NCI-H1694 (cell line): ENCODE data around the gene HNF1A.

Source experiments
- DNase-seq: peaks from one replicate; lab custom pipeline; 2025; lab: John Stamatoyannopoulos, UW

The HNF1A gene

DNA sequence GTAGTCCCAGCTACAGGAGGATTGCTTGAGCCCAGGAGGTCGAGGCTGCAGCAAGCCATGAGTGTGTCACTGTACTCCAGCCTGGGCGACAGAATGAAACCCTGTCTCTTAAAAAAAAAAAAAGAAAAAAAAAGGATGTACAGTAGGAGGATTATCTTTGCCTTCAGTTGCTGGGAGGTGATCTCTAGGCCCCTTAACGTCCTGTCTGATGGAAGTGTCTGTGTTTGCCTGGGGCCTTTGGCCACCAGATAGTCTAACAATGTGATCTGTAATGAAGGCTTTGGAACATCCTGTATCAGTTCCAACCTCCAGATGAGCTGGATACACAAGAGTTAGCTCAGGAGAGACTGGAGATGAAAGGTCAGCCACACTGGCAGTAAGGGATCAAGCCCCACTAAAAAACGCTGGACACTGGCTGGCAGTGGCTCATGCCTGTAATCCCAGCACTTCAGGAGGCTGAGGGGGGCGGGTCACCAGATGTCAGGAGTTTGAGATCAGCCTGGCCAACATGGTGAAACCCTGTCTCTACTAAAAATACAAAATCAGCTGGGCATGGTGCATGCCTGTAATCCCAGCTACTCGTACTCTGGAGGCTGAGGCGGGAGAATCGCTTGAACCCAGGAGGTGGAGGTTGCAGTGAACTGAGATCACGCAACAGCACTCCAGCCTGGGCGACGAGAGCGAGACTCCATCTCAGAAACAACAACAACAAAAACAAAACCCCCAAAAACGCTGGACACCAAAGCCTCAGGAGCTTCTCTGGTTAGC, 19.0 kb upstream of the HNF1A start:
- no peak for DNase-seq

DNA sequence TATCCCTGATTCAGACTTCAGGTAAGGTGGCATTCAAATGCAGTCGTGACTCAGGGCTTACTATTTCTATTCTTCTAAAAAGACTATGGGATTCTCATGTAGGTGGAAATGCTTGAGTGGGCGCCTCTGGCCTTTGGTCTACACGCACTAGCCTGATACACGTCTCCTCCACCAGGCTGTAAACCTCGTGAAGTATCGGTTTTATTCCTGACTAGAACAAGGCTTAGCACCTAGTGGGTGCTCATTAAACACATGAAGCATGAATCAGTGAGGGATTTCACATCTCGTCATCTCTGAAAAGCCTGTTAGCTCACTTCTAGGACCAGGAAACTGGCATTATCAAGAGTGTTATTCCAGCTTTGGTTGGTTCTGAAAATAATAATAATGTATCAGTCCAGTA, 17.7 kb upstream of the HNF1A start:
- DNase-seq, result no peak

DNA sequence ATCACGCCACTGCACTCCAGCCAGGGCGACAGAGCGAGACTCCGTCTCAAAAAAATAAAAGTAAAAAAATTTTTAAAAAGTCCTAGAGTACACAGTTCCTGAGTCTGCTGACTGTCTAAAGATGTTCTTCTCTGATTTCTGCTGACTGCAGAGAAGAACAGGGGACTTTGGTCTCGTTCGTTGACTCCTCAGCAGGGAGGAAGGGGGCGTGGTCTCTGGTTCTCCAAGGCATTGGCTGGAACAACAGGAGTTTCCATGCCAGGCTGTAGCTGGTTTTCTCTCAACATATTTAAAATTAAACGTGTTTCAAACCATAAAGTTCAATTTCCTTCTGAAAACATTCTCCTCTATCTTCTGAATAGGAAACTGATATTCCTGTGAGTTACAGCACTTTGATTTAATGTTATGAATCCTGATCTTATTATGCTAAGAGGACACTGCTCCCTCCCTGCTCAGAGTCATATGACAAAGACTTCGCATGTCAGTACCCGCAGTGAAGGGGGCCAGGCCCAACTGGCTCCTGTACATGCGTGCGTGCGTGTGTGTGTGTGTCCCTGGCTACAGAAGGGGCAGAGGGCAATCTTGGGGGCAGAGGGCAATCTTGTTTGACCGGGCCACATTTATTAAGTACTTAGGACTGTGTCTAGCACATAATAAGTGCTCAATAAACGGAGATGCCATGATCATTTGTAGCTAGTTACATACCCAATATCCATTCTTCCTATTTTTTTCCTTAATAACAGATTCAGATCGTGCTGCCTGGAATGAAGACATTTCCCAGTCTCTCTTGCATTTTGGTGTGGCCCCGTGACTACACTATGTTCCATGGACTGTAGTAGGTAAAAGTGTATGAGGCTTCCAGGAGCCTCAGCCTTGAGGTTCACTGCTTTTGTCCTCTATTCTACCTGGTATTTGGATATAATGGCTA, 16.5 kb upstream of the HNF1A start:
- no peak for DNase-seq

DNA sequence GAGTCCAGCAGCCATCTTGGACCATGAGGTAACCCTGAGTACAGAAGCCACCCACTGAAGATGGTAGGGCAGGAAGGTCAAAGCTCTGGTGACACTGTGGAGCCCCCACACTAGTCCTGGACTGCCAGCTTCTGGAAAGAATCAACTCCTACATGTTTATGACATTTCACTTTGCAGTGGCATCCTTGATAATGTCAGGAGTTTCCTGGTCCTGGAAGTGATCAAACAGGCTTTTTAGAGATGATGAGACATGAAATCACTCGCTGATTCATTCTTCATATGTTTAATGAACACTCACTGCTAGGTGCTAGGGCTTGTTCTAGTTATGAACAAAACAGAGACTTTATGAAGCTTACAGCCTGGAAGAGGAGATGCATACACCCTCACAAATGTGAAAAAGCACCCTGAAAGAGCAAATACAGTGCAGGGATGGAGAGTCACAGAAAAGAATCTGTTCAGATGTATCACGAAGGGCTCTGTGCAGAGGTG, 15.8 kb upstream of the HNF1A start:
- no peak for DNase-seq

DNA sequence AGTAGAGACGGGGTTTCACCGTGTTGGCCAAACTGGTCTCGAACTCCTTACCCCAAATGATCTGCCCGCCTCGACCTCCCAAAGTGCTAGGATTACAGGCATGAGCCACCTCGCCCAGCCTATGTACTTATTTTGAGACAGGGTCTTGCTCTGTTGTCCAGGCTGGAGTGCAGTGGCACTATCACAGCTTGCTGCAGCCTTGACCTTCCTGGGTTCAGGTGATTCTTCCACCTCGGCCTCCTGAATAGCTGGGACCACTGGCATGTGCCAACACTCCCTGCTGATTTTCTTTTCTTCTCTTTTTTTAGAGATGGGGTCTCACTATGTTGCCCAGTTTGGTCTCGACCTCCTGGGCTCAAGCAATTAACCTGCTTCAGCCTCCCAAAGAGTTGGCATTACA, 14.0 kb upstream of the HNF1A start:
- no peak for DNase-seq

DNA sequence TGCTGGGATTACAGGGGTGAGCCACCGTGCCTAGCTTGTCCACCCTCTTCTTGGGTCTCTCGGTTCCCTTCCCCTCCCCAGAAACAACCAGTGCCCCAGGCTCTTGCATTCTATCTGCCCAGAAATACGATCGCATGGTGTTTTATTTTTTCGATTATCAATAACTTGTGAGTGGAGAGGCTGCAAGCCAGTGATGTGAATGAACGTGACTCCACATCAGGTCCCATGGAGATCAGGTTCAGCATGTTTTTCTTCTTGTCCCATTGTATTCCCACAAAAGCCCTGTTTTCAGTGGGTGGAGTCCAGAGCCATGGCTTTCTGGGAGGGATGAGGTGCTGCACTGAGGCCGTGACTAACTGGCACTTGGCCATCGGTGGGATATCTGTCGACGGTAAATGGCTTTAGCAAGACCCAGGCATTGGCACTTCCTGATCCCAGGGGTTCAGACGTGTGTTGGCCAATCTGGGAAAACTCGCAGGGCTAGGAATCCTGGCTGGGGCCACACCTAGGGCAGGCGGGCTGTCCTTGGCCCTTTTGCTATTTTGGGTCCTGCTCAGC, 12.7 kb upstream of the HNF1A start:
- DNase-seq, result no peak

DNA sequence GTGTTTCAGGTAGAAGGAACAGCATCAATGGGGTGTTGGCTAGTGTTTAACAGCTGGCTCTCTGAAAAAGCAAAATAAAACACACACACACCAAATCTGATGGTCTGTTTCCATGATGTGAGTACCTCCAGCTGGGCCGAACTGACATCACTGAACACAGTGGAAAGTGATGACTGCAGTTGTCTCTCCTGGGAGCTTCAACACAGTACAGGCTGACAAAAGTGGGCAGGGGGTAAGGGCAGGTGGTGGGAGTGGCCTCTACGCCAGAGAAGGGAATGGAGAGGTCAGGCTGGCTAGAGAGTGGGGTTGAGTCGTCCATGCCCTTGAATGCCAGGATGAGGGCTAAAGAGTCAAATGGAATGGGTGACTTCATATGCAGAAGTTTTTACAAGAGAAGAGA, 8.0 kb upstream of the HNF1A start:
- DNase-seq, result no peak

DNA sequence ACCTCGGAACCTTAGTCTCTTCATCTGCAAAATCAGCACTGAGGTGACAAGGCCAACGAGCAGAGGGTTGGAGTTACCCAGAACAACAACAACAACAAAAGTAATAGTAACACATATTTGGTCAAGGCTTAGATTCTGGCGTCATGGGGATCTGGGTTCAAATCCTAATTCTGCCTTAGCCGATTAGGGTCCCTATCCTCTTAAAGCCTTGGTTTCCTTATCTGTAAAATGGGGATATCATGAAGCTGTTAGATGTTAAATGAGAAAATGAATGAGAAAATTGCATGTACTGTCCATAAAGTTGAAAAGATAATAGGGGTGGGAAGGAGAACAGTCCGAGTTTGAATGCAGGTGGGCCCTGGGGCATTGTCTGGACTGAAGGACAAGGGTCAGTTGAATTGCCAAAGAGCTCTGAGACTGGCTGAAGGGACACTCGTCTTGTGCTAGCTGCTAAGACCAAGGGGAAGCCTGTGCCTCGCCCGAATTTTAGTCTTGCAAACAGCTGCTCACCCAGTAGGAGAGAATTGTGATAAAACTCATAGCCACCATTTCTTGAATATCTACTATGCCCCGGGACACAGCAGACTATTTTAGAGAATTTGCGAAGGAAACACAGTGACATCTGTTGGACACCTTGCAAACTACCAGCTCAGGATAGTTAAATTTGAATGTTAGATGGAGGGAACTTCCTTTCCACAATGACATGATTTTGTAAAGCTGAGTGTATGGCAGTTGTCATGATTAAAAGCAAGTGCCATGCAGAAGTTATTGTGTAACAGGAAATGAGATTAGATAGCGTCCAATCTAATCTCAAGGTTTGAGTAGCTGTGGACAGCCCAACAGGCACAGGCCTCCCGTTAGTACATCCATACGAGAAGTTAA, 6.8 kb upstream of the HNF1A start:
- DNase-seq, result peak; percentile 51

DNA sequence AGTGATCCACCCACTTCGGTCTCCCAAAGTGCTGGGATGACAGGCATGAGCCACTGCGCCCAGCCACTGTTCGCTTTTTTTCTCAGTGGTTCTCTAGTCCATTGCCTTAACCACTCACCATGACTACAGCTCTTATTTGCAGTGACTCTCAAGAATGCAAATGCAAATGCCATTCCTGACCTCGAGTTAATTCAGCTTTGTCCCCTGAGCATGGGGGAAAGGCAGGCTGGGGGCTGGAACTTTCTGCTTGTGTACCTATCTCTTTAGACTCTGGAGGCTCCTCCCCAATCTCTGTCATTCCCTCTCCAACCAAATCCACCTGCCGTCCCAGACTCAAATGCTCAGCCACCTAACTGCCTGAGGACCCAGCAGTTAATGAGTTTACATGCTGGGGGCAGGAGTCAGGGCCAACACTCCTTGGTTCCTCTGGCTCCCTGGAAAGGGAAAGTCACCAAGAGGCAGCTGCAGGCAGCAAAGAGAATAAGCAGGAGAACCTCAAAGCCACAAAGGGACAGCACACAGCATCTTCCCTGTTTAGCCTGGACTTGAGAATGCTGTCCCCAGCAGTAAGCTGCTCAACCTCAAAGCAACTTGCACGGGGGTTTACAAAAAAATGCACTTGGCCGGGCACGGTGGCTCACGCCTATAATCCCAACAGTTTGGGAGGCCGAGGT, 5.3 kb upstream of the HNF1A start:
- DNase-seq, result no peak

DNA sequence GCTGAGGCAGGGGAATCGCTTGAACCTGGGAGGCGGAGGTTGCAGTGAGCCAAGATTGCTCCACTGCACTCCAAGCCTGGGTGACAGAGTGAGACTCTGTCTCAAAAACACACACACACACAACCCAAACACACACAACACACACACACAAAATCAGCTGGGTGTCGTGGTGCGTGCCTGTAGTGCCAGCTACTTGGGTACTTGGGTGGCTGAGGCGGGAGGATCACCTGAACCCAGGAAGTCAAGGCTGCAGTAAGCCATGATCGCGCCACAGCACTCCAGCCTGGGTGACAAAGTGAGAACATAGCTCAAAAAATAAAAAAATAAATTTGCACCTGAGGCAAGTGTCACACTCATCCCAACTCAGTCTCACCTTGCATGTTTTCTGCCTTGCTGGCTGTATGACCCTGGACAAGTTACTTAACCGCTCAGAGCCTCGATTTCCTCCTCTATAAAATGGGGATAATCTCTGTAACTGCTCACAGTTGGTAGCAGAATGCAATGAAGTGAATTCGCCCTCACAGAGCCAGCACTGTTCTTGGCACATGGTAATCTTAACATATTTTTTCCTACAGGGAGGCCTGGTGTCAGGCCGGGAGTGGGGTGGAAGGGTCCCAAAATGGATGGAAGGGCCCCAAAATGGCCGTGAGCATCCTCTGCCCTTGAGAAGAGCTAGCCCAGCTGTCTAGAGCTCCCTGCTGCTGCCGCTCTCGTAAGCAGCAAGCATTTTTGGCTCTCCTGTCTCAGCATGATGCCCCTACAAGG, 630 bp upstream of the HNF1A start:
- no peak for DNase-seq

DNA sequence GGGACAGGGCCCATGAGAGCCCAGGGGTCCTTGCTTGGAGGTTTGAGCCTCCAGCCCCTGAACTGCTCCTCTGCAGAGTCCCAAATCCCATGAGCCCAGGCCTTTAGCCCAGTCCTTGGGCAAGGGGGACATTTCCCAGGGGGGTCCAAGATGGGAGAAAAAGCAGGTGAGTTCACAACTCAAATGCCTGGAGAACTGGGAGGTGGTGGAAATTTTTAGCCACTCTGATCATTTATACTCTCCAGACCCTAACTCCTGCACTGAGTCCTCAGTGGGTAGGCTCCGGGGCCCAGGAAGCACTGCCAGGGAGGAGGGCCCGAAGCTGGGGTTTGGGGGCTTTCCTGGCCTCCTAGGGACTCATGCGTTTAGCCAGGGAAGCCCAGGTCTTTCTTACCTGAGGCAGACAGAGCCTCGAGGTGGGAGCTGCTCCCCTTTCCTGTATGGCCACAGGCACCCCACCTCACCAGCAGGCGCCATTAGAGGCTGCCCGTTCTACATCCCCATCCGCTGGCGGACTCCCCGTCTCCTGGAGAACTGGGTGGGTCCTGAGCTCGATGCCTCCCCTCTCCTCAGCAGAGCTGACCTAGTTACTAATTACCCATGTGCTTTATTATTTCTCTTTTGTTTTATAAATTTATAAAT, 998 bp downstream of the HNF1A start:
- DNase-seq, result no peak

DNA sequence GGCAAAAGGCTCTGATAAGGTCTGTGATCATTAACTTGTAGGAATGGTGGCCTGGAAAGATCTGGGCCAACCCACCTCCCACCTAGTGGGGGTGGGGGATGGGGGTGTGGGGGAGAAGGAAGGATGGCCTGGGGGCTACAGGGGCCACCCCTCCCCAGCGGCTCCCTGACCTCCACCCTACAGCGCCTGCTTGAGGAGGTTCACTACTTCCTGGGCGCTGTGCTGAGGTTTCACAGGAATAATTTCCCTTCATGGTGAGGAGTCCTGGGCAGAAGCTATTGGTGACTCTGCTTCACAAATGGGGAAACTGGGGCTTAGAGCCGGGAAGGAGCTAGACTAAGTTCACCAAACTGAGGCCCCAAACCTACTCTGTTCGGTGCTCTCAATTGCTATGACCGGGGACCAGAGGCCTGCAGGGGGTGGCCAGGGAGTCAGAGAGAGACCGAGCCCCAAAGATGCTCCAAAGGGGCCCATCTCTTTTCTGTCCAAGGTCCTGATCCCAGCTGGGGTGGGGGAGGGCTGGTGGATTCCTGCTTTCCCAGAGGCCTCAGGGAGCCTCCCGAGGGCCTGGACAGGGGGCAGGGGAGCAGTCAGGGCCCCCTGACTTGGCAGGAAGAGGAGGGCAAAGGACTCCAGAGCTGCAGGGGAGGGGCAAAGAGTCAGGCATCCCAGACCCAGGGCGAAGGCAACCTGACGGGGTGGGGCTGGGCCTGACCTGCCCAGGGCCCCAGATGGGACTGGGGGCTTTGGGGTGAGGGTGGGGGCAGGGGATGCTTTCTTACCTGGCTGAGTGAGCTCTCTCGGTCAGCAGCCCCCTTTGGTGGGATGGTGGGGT, 1.7 kb downstream of the HNF1A start:
- DNase-seq, result no peak

DNA sequence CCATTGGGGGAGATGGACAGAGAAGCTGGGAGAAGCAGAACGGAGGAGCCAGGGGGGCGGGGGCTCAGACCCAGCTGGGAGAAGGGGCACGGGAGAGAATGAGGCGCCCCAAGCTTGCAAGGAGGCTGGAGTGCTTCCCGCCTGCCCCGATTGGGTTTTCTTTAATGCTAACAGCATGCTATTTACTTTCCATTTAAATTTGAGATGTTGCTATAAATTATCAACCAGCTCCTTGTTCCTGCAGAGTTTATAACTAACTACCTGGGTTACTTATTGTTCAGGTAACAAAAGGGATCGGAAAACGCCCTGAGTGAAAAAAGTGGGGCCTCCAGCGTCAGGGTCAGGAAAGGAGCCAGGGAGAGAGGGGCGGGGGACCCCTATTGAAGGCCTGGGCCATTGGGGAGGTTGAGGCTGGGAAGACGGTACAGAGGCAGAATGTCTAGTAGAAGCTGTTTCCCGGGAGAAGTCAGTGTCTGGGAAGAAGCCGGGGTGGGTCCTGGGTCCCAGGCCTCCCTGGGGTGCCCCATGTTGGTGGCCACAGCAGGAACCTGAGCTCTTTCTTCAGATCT, 2.5 kb downstream of the HNF1A start:
- DNase-seq, result no peak

DNA sequence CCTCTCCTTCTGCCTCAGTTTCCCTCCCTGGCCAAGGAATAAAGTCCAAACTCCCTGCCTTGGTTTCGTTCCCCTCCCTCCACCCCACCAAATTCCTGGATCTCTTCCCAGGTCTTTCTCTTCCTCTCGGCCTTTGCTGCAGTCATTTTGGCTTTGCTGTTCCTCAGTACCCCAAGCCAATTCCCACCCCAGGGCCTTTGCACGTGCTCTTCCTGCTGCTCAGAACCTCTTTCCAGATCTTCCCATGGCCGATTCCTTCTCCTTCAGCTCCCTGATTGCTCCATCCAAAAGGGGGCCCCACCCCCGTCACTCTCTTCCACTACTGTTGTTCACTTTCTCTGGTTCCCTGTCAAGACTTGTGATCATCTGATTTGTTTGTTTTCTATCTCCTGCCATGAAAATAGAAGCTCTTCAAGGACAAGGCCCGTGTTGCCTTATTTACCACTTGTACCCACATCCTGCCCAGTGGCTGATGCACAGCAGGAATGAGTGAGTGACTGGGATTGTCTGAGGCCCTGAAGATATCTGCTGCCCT, 3.1 kb downstream of the HNF1A start:
- no peak for DNase-seq

DNA sequence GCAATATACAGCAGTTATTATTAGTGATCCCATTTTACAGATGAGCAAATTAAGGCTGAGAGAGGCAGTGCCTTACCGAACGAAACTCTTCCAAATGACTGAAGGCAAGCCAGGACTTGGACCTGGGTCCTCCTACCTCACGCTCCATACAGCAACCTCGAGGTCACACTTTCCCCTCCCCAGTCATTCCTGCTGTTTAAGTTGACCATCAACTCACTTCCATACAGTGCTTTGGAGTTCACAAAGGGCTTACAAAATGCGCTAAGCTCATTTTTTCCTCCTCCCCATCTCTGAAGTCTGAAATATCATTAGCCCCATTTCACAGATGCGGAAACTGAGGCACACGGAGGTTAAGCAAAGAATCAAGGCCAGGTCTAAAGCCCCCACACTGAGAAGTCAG, 4.3 kb downstream of the HNF1A start:
- DNase-seq, result no peak

DNA sequence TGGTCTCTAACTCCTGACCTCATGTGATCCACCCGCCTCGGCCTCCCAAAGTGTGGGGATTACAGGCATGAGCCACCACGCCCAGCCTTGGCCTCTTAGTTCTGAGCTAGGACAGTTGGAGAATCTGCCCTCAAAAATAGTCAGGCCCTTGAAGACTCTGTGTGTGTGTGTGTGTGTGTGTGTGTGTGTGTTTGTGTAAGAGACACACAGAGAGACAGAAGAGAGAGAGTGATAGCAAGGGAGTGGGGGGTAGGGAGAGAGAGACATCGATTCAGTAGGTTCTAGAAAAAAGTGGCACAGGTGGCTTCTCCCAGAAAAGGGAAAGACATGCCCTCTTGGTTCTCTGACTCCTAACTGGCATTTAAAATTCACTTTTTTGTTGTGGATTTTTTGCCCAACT, 5.4 kb downstream of the HNF1A start:
- DNase-seq, result no peak

DNA sequence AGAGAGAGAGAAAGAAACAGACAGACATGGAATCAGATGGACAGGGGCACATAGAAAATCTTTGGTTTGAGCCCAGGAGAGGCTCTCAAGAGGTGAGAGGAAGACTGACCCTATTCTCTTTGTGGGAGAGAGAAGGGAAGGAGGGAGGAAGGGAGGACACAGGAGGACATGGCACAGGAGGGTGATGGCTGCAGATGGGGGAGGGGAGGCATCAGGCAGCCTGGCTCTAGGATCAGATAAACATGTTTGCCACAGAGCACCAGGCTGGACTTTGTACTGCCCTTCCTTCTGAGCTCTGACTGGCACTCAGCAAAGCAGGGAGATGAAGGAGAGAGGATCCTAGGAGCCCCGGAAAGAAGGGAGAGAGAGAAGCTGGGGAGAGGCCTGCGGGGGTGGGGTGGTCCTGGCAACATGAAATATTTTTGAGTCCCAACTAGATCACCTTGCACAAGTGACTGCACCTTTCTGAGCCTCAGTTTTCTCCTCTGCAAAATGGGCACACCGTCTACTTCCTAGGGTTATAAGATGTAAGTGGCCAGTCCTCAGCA, 6.1 kb downstream of the HNF1A start:
- no peak for DNase-seq

DNA sequence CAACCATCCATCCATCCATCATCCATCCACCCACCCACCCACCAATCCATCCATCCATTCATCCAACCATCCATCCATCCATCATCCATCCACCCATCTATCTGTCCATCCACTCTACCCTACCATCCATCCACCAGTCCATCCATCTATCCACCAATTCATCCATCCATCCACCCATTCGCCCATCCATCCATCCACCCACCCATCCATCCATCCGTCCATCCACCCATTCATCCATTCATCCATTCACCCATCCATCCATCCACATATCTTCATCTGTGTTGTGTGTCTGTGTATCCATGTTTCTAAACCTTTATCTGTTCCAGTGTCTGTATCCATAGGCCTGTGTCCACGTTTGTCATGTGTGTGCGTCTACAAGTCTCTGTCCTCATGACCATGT, 9.9 kb downstream of the HNF1A start:
- DNase-seq, result no peak
